GM18517 (cell line): ENCODE results near the gene ZNRD2.

Experiments
- ATAC-seq: cut with Tn5 transposase; IDR thresholded peaks from one replicate; pipeline ENCODE4 v1.9.1; 2021; ENCODE audit warnings: mild to moderate bottlenecking, moderate library complexity; ENCODE audit not compliant: unreplicated experiment

The ZNRD2 gene

GRCh38 chr11:65538232-65538914, 31.9 kb upstream of the ZNRD2 start:
- ATAC-seq = no peak

GRCh38 chr11:65538915-65539743, 31.1 kb upstream of the ZNRD2 start:
- no peak for ATAC-seq

GRCh38 chr11:65539744-65540289, 30.5 kb upstream of the ZNRD2 start:
- ATAC-seq = peak; percentile 57

GRCh38 chr11:65540290-65541092, 29.8 kb upstream of the ZNRD2 start:
- ATAC-seq = peak; percentile 58

- no peak for ATAC-seq
Measured at GRCh38 chr11:65541093-65541982, 28.9 kb upstream of the ZNRD2 start.

GRCh38 chr11:65542738-65543390, 27.4 kb upstream of the ZNRD2 start:
- ATAC-seq = no peak

- no peak for ATAC-seq
Measured at GRCh38 chr11:65545853-65546216, 24.4 kb upstream of the ZNRD2 start.

GRCh38 chr11:65546217-65546958, 23.9 kb upstream of the ZNRD2 start:
- peak; percentile 45 for ATAC-seq

- ATAC-seq = no peak
Measured at GRCh38 chr11:65547446-65548125, 22.7 kb upstream of the ZNRD2 start.

- no peak for ATAC-seq
Measured at GRCh38 chr11:65548395-65548794, 21.9 kb upstream of the ZNRD2 start.

- ATAC-seq = no peak
Measured at GRCh38 chr11:65549096-65549495, 21.2 kb upstream of the ZNRD2 start.

GRCh38 chr11:65551572-65552387, 18.5 kb upstream of the ZNRD2 start:
- ATAC-seq = no peak

GRCh38 chr11:65552388-65552951, 17.8 kb upstream of the ZNRD2 start:
- no peak for ATAC-seq

- no peak for ATAC-seq
Measured at GRCh38 chr11:65553301-65554001, 16.8 kb upstream of the ZNRD2 start.

GRCh38 chr11:65554057-65554818, 16.0 kb upstream of the ZNRD2 start:
- ATAC-seq = no peak

- no peak for ATAC-seq
Measured at GRCh38 chr11:65554842-65555430, 15.3 kb upstream of the ZNRD2 start.
